H1 (cell line): ENCODE data around the gene ZNF112. TPM values are rescaled to one million over a fixed set of nuclear protein-coding genes. Genes with fewer than 3 reads are reported as not detected.

Experiments
- SP2 ChIP-seq: IDR thresholded peaks from 2 replicates; pipeline ENCODE4 v1.6.1; 2012; ENCODE audit warnings: mild to moderate bottlenecking, low read length, inconsistent platforms
- polyA plus RNA-seq, 7 experiments: library from polyadenylated mRNA; depleted of rRNA in 3 of 7; stranded (reverse) in 5 of 7; unstranded in 2 of 7; fragments of >200 nt in 5 of 7; fragments of 200-250 nt in 2 of 7; gene quantifications; 1 replicate in 5 of 7; 2 replicates in 1 of 7; 4 replicates in 1 of 7; pipeline versions ENCODE4 v1.2.1 to v1.2.3, GENCODE V29; 2011 to 2013; ENCODE audit warnings: missing spikeins in 2 of 7, mixed read lengths in 2 of 7
- total RNA-seq: library from RNA; stranded (reverse); fragmentation: NEBNext Ultra II Directional; extraction: Animal tissue kit (Norgen Biotek cat#: 25700); gene quantifications from 2 replicates; pipeline ENCODE4 v1.2.1, GENCODE V29; 2021

Gene ZNF112
- total and polyA plus RNA-seq, 2 of the 8 experiments (the other 6 are each of a cell fraction or from before 2014, with no cell fraction given), result 0.70 to 2.8 TPM

DNA sequence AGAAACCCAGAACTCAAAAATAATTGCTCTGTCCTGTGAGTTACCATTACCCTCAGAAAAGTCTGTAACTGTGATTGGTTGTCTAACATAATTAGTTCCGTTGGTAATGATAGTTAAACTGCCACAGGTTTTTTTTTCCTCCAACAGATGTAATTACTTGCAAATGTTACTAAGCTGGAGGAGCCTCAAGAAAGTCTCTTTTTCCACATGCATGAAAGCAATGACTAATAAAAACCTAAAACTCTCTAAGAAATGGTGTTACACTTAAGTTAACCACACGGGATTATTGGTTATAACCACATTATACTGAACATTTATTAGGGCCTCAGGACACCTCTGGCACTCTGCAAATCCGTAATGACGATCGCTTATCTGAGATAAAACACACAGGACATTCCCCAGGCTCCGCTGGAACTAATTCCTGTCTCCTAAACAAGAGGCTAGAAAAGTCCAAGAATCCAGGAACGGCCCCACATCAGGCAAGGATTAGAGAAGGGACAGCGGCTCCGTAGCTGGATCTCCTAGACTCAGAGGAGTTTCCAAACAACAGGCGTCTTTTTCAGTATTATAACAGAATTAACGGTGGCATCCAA, 52.4 kb downstream of the ZNF112 start (continued):
- no peak for TF ChIP-seq SP2
